Mesenchymal stem cell (in vitro differentiated cells and primary cell): ENCODE data around the gene NCF2.
A peak's percentile ranks its signal among the peaks of the same experiment; 100 is the strongest.

Experiments used
- DNase-seq: peaks from one replicate; pipeline ENCODE4 v3.0.0-alpha.2; 2013
- H2AFZ ChIP-seq: one replicate; pipeline ENCODE4 v1.6.1; 2013; ENCODE audit warnings: low read depth, mild to moderate bottlenecking, control low read depth, inconsistent platforms, low read length, moderate library complexity
- H2AK5ac ChIP-seq: 2 replicates; pipeline ENCODE4 v1.6.1; 2013; ENCODE audit warnings: low read length, moderate library complexity, mild to moderate bottlenecking, inconsistent platforms; ENCODE audit not compliant: severe bottlenecking
- H2BK120ac ChIP-seq: one replicate; pipeline ENCODE4 v1.6.1; 2013; ENCODE audit warnings: low read depth, mild to moderate bottlenecking, inconsistent platforms, low read length, moderate library complexity
- H2BK12ac ChIP-seq, 2 experiments: one replicate each; pipeline ENCODE4 v1.6.1; 2013; ENCODE audit warnings: inconsistent platforms in 2 of 2, low read length in 2 of 2, mild to moderate bottlenecking in 2 of 2, moderate library complexity in 2 of 2, control low read depth in 1 of 2
- H2BK15ac ChIP-seq: one replicate; pipeline ENCODE4 v1.6.1; 2013; ENCODE audit warnings: mild to moderate bottlenecking, low read depth, inconsistent platforms; ENCODE audit not compliant: poor library complexity, severe bottlenecking
- H2BK5ac ChIP-seq: 2 replicates; pipeline ENCODE4 v1.6.1; 2013; ENCODE audit warnings: low read depth, mild to moderate bottlenecking, low read length, control low read depth, inconsistent platforms; ENCODE audit not compliant: poor library complexity, severe bottlenecking
- H3K14ac ChIP-seq, 2 experiments: one replicate each; pipeline ENCODE4 v1.6.1; 2013; ENCODE audit warnings: inconsistent platforms in 2 of 2, low read length in 2 of 2, control low read depth in 1 of 2, mild to moderate bottlenecking in 1 of 2, moderate library complexity in 1 of 2
- H3K18ac ChIP-seq, 2 experiments: one replicate each; pipeline ENCODE4 v1.6.1; 2013; ENCODE audit warnings: inconsistent platforms in 2 of 2, low read length in 2 of 2, control low read depth in 1 of 2, low read depth in 1 of 2, mild to moderate bottlenecking in 1 of 2
- H3K23ac ChIP-seq, 2 experiments: one replicate each; pipeline ENCODE4 v1.6.1; 2013; ENCODE audit warnings: inconsistent platforms in 2 of 2, low read length in 2 of 2, mild to moderate bottlenecking in 2 of 2, moderate library complexity in 2 of 2, control low read depth in 1 of 2
- H3K27ac ChIP-seq: 2 replicates; pipeline ENCODE4 v1.5.1; 2013; ENCODE audit warnings: mild to moderate bottlenecking, moderate library complexity, low read length, control low read depth, inconsistent platforms; ENCODE audit not compliant: poor library complexity, severe bottlenecking
- H3K27me3 ChIP-seq, 2 experiments: 2 replicates each; pipeline versions ENCODE4 v1.6.1 to v1.7.0; 2013; ENCODE audit warnings: low read length in 2 of 2, mild to moderate bottlenecking in 2 of 2, moderate library complexity in 2 of 2, control low read depth in 1 of 2, inconsistent platforms in 1 of 2; ENCODE audit not compliant: control insufficient read depth in 1 of 2, insufficient read depth in 1 of 2
- H3K36me3 ChIP-seq, 2 experiments: 2 replicates each; pipeline versions ENCODE4 v1.6.1 to v1.7.0; 2013; ENCODE audit warnings: low read length in 2 of 2, control low read depth in 1 of 2, inconsistent platforms in 1 of 2, low read depth in 1 of 2, mild to moderate bottlenecking in 1 of 2; ENCODE audit not compliant: insufficient read depth in 2 of 2, control insufficient read depth in 1 of 2
- H3K4ac ChIP-seq, 2 experiments: one replicate each; pipeline ENCODE4 v1.6.1; 2013; ENCODE audit warnings: inconsistent platforms in 2 of 2, low read length in 2 of 2, mild to moderate bottlenecking in 2 of 2, moderate library complexity in 2 of 2, control low read depth in 1 of 2, low read depth in 1 of 2
- H3K4me1 ChIP-seq: 2 replicates; pipeline ENCODE4 v1.6.1; 2013; ENCODE audit warnings: low read depth, low read length, control low read depth; ENCODE audit not compliant: control insufficient read depth, insufficient read depth
- H3K4me2 ChIP-seq: 2 replicates; pipeline ENCODE4 v1.6.1; 2013; ENCODE audit warnings: low read length, mild to moderate bottlenecking, inconsistent platforms; ENCODE audit not compliant: poor library complexity, severe bottlenecking
- H3K4me3 ChIP-seq, 2 experiments: 2 replicates each; pipeline versions ENCODE4 v1.5.1 to v1.7.0; 2013; ENCODE audit warnings: low read length in 2 of 2, mild to moderate bottlenecking in 2 of 2, control low read depth in 1 of 2, low read depth in 1 of 2; ENCODE audit not compliant: insufficient read depth in 1 of 2
- H3K79me1 ChIP-seq: replicated peaks from 2 replicates; pipeline ENCODE4 v1.6.1; 2013; ENCODE audit warnings: mild to moderate bottlenecking, control low read depth, low read length, inconsistent platforms; ENCODE audit not compliant: poor library complexity, severe bottlenecking
- H3K9ac ChIP-seq: 2 replicates; pipeline ENCODE4 v1.7.0; 2013; ENCODE audit warnings: mild to moderate bottlenecking, low read length, moderate library complexity
- H3K9me3 ChIP-seq: 2 replicates; pipeline ENCODE4 v1.7.0; 2013; ENCODE audit warnings: mild to moderate bottlenecking, low read length; ENCODE audit not compliant: control insufficient read depth
- H4K8ac ChIP-seq: one replicate; pipeline ENCODE4 v1.6.1; 2013; ENCODE audit warnings: inconsistent platforms, mild to moderate bottlenecking, low read length, moderate library complexity
- H4K91ac ChIP-seq: one replicate; pipeline ENCODE4 v1.6.1; 2013; ENCODE audit warnings: mild to moderate bottlenecking, low read length, inconsistent platforms
- WGBS: methylation state at CpG from one replicate; pipeline ENCODE4 v1.1.7; 2013; ENCODE audit warnings: mixed read lengths; 5-methylcytosine and 5-hydroxymethylcytosine counted together

Gene NCF2

DNA sequence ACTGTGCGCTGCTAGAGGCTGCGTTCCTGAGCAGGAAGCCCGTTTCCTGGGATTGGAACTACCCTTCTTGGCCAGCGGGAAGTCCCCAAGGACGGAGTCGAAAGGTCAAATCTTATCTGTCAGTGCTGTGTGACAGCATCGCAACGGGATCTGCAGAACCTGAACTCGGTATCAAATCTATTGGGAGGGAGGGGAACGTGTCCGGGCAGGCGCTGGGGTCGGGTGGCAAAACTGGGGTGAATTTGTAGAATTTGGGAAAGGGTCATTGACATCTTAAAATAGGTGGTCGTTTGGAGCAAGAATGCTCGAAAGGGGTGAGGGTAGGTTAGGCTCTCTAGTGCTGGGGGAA lies 46.0 kb upstream of the NCF2 start:
- no peak overlapping the region for H2AK5ac ChIP-seq
- no peak overlapping the region for H3K23ac ChIP-seq
- 7% methylated on average over 15 of the region's 15 CpGs for WGBS
- H2BK15ac ChIP-seq, result no peak overlapping the region
- H3K4me3 ChIP-seq, result peak overlapping the region; percentile 92 to 97
- peak overlapping the region; percentile 92 for H3K4me2 ChIP-seq
- H3K27ac ChIP-seq, result peak overlapping the region; percentile 35
- H3K9ac ChIP-seq, result peak overlapping the region; percentile 93
- no peak overlapping the region for H4K91ac ChIP-seq
- peaks cover 0 to 11% of the 10 kb centered on the region in 2 experiments for H3K36me3 ChIP-seq
- H3K9me3 ChIP-seq, result no peaks in the 10 kb centered on the region
- peak overlapping the region; percentile 77 for H4K8ac ChIP-seq
- peak overlapping the region; percentile 97 for H2AFZ ChIP-seq
- no peak overlapping the region for H2BK12ac ChIP-seq
- no peak overlapping the region for H2BK120ac ChIP-seq
- H3K18ac ChIP-seq, result no peak overlapping the region
- no peak for DNase-seq
- peaks cover 3% of the 10 kb centered on the region for H3K4me1 ChIP-seq
- H3K79me1 ChIP-seq, result peaks cover 7% of the 10 kb centered on the region
- H3K4ac ChIP-seq, result no peak overlapping the region
- H2BK5ac ChIP-seq, result no peak overlapping the region
- no peak overlapping the region for H3K14ac ChIP-seq
- no peaks in the 10 kb centered on the region for H3K27me3 ChIP-seq

DNA sequence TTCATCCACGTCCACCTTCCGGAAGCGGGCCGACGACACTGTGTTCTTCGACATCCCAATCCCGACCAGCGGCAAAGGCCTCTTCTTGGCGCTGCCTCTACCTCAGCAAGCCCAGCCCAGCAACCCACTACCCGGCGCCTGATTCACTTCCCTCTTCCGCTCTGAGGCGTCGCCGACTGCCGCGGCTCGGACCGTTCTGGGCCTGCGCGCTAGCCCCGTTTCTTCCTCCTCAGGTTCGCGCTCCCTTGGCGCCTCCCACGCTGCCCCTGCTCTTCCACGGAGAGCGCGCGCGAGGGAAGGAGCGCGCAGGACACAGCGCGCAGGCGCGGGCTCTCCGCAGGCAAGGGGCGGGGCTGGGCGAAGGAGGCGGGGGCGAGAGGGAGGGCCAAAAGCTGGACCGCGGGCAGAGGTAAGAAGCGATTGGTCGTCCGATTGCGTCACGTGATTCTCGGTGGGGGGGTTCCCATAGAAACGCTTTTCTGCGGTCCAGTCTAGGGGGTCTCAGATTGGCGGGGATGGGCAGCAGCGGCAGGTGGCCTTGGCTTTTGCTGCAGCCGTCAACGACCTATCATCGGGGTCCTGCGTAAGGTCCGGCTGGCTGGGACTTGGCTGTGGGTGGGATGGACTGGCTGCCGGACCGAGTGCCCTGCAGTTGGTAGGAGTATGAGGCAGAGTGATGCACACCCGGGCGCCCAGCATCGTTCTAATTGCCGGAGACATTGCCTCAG lies 45.5 kb upstream of the NCF2 start, which contains the start of gene ARPC5:
ARPC5 (minus strand) TSS at position 178 of the 728 bp plus-strand sequence; CDS start at position 54, 124 bp downstream.
- Histone ChIP-seq H3K18ac (peak within 1 kb of the TSS; percentile 71 to 98), H3K4me3 (peak within 1 kb of the TSS; percentile 92 to 97), H4K91ac (peak within 1 kb of the TSS; percentile 70), H3K4me1 (peaks cover 3% of the 10 kb centered on the region), H3K79me1 (peaks cover 7% of the 10 kb centered on the region), H3K4me2 (peak within 1 kb of the TSS; percentile 92), H3K14ac (peak within 1 kb of the TSS in 1 of 2 experiments; percentile 72), H2AFZ (peak within 1 kb of the TSS; percentile 97), H2BK120ac (peak within 1 kb of the TSS; percentile 82), H4K8ac (peak within 1 kb of the TSS; percentile 94), H3K27ac (peak within 1 kb of the TSS; percentile 98), H3K9ac (peak within 1 kb of the TSS; percentile 96), H3K36me3 (peaks cover 0 to 11% of the 10 kb centered on the region in 2 experiments), H3K23ac (no peak within 1 kb of the TSS), H3K4ac (peak within 1 kb of the TSS; percentile 83 to 85), H2BK15ac (peak within 1 kb of the TSS; percentile 73), H3K9me3 (no peaks in the 10 kb centered on the region), H2BK5ac (peak within 1 kb of the TSS; percentile 91), H2BK12ac (no peak within 1 kb of the TSS), H3K27me3 (no peaks in the 10 kb centered on the region), H2AK5ac (peak within 1 kb of the TSS; percentile 32)
- DNase-seq, result peak; percentile 98
- under 1% methylated on average over 63 of the region's 65 CpGs for WGBS

DNA sequence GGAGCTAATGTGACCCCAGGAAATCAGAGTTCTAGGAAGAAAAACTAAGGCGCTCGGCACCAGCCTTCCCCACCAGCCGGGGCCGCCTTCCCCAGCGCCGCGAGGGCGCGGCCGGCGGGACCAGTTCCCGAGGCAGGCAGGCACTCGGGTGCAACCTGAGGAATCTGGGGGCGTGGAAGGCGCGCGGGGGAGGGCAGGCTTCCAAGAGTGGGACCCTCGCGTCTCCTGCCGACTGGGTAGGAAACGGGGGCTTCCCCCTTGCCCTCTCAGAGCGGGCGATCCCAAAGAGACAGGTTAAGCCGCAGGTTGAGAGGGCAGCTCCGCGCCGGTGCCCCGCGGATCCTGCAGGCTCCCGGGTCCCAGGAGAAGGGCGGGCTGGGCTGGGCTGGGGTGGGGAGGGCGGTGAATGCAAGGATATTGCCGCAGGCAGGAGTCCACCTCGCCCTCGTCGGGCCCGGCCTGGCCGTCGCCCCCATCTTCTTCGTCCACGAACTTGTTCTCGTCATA lies 44.9 kb upstream of the NCF2 start:
- Histone ChIP-seq H3K79me1 (peaks cover 7% of the 10 kb centered on the region), H3K9ac (peak overlapping the region; percentile 96), H3K9me3 (no peaks in the 10 kb centered on the region), H2BK15ac (peak overlapping the region; percentile 73), H3K4me2 (peak overlapping the region; percentile 67), H4K8ac (peak overlapping the region; percentile 94), H2AK5ac (peak overlapping the region; percentile 32), H3K4me1 (peaks cover 3% of the 10 kb centered on the region), H3K4ac (peak overlapping the region; percentile 83 to 85), H3K36me3 (peaks cover 0 to 17% of the 10 kb centered on the region in 2 experiments), H3K27ac (peak overlapping the region; percentile 98), H3K14ac (peak overlapping the region in 1 of 2 experiments; percentile 72), H2BK12ac (no peak overlapping the region), H3K18ac (peak overlapping the region; percentile 71 to 98), H3K27me3 (no peaks in the 10 kb centered on the region), H2BK120ac (peak overlapping the region; percentile 82), H4K91ac (peak overlapping the region; percentile 70), H3K4me3 (peak overlapping the region; percentile 85 to 88), H2BK5ac (peak overlapping the region; percentile 91), H2AFZ (peak overlapping the region; percentile 66), H3K23ac (no peak overlapping the region)
- no peak for DNase-seq
- under 1% methylated on average over 41 of the region's 42 CpGs for WGBS

DNA sequence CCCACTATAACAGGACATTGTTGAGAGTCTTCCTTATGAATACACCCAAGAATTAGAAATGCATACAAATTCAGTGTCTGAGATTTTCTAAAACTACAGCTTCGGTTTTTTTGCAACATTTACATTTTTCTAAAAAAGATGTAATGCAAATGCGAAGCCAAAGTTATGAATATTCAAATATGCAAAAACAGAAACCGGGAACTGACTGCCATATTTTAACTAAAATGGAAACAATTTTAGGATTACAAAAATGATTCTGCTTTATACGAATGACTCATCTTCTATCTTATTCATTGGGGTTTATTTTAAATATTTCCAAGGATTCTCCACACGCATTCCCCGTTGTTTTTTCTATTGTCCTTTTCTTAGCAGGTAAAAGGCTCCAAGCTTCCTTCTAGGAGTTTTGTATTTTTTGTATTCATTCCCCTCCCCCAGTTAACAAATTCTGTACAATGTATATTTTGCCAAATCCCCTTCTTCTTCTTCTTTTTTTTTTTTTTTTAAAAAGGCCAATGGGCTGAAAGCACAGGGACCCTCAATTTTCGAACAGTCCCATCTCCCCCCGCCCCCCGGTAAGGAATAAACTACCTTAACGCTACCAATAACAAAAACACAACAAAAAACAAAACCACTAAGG lies 44.3 kb upstream of the NCF2 start:
- peak overlapping the region; percentile 67 for H3K4me2 ChIP-seq
- no peaks in the 10 kb centered on the region for H3K9me3 ChIP-seq
- no peak for DNase-seq
- no peak overlapping the region for H4K8ac ChIP-seq
- no peak overlapping the region for H2AFZ ChIP-seq
- peaks cover 5% of the 10 kb centered on the region for H3K79me1 ChIP-seq
- no peak overlapping the region for H2BK15ac ChIP-seq
- H2BK12ac ChIP-seq, result no peak overlapping the region
- no peak overlapping the region for H3K14ac ChIP-seq
- H3K9ac ChIP-seq, result peak overlapping the region; percentile 96
- peak overlapping the region in 1 of 2 experiments; percentile 83 for H3K4ac ChIP-seq
- H3K36me3 ChIP-seq, result peaks cover 0 to 23% of the 10 kb centered on the region in 2 experiments
- 0% methylated on average over 7 of the region's 10 CpGs for WGBS
- H3K18ac ChIP-seq, result peak overlapping the region in 1 of 2 experiments; percentile 98
- peak overlapping the region; percentile 76 for H3K27ac ChIP-seq
- H4K91ac ChIP-seq, result no peak overlapping the region
- peaks cover 3% of the 10 kb centered on the region for H3K4me1 ChIP-seq
- H3K23ac ChIP-seq, result no peak overlapping the region
- H2BK5ac ChIP-seq, result peak overlapping the region; percentile 46
- peak overlapping the region; percentile 38 for H2BK120ac ChIP-seq
- peak overlapping the region; percentile 32 for H2AK5ac ChIP-seq
- peak overlapping the region; percentile 85 to 88 for H3K4me3 ChIP-seq
- no peaks in the 10 kb centered on the region for H3K27me3 ChIP-seq
